Adrenal gland (tissue), 12 donors: ENCODE measurements around the gene ABHD3. TPM values are rescaled to one million over a fixed set of nuclear protein-coding genes. Genes with fewer than 3 reads are reported as not detected.

ENCODE experiments used
- DNase-seq, 7 donors: peaks; one replicate each; pipeline ENCODE4 v3.0.0-alpha.2; 2019 to 2020
- H3K27ac ChIP-seq, 5 donors: fragments of 200-600 bp; sonication (generic) in 4 of 5; 1 replicate in 3 of 5; 2 replicates in 2 of 5; pipeline versions ENCODE4 v1.5.1 to v1.8.0; 2016 to 2020; ENCODE audit warnings: mild to moderate bottlenecking in 1 of 5
- H3K27me3 ChIP-seq: fragments of 200-600 bp; 2 replicates; pipeline ENCODE4 v1.8.0; 2021
- H3K36me3 ChIP-seq, 2 donors: fragments of 200-600 bp; replicated peaks in 1 of 2; 1 replicate in 1 of 2; 2 replicates in 1 of 2; pipeline versions ENCODE4 v1.5.1 to v1.8.0; 2018 to 2022
- H3K4me1 ChIP-seq, 2 donors: fragments of 200-600 bp; replicated peaks in 1 of 2; 1 replicate in 1 of 2; 2 replicates in 1 of 2; pipeline versions ENCODE4 v1.5.1 to v1.8.0; 2018 to 2021
- H3K4me3 ChIP-seq, 4 donors: fragments of 200-600 bp; sonication (generic) in 3 of 4; one replicate each; pipeline ENCODE4 v1.5.1; 2016 to 2018
- H3K9me3 ChIP-seq, 3 donors: fragments of 200-600 bp; sonication (generic) in 1 of 3; replicated peaks in 1 of 3; 1 replicate in 2 of 3; 2 replicates in 1 of 3; pipeline versions ENCODE4 v1.5.1 to v1.8.0; 2016 to 2021
- CTCF ChIP-seq, 6 experiments: fragments of 450-650 bp in 4 of 6; fragments of 200-600 bp in 2 of 6; sonication (generic) in 1 of 6; IDR thresholded peaks; 1 replicate in 5 of 6; 2 replicates in 1 of 6; pipeline versions ENCODE4 v1.5.1 to v1.8.0; 2016 to 2021; ENCODE audit warnings: antibody characterized with exemption in 6 of 6, mild to moderate bottlenecking in 2 of 6, moderate library complexity in 1 of 6
- POLR2A ChIP-seq, 2 donors: fragments of 450-650 bp; IDR thresholded peaks; one replicate each; pipeline ENCODE4 v1.6.1; 2017; ENCODE audit warnings: antibody characterized with exemption in 2 of 2, mild to moderate bottlenecking in 2 of 2, moderate library complexity in 1 of 2
- WGBS, 4 donors: extraction: QIAGEN DNeasy Blood & Tissue Kit in 2 of 4; methylation state at CpG; one replicate each; pipeline versions ENCODE4 v1.1.5 to v1.1.7; 2013 to 2017; 5-methylcytosine and 5-hydroxymethylcytosine counted together
- intact Hi-C, 2 donors: fragments of 100-400 bp; cut with DNase I; formaldehyde crosslinking; loops; one replicate each; pipeline versions ENCODE4 v1.14.1 to v1.15.0; 2022 to 2023
- polyA plus RNA-seq, 3 donors: library from polyadenylated mRNA; stranded (reverse); fragments of 200-250 nt in 2 of 3; fragments of 350-450 nt in 1 of 3; fragmentation: Illumina TruSeq in 1 of 3; extraction: RNeasy Lipid Tissue Mini Kit (QIAGEN cat#74804) in 1 of 3; gene quantifications; one replicate each; pipeline ENCODE4 v1.2.3, GENCODE V29; 2013 to 2014
- total RNA-seq, 9 donors: library from RNA; depleted of rRNA in 4 of 9; stranded (reverse); fragments of >200 nt in 4 of 9; fragments of 120-200 nt in 1 of 9; fragmentation: NEBNext Ultra II Directional in 1 of 9; extraction: Animal tissue kit (Norgen Biotek cat#: 25700) in 1 of 9; gene quantifications; one replicate each; pipeline versions ENCODE4 v1.1.0 to v1.2.4, GENCODE V29; 2013 to 2023
- donor health status: healthy with polysubstance abuse.
- donor health status: Bipolar disorder and iron deficiency.
- donor health status: DM: yes; HTN: yes; CAD: no.
- donor health status: DM: no; HTN: no; CAD: no.
- donor health status: DM: no; HTN: no; CAD: no.
- donor health status: DM: yes; HTN: yes; CAD: no.

The ABHD3 gene
- total and polyA plus RNA-seq, 12 donors = 2.6 to 25.2 (median 10.4) TPM

- DNase-seq = no peak
- intact Hi-C loops = loop anchor here in 1 of 2 donors (10.0 kb wide), 1 partner anchor 50 kb away; no protein-coding TSS in a partner anchor
- peaks cover 10 to 36% of the 10 kb centered on the region in 2 donors for H3K4me1 ChIP-seq
Observed at GRCh38 chr18:21745231-21745630, 40.7 kb upstream of the ABHD3 start.

GRCh38 chr18:21743166-21743832 lies 38.7 kb upstream of the ABHD3 start:
- intact Hi-C loops = loop anchor here in 1 of 2 donors (10.0 kb wide), 1 partner anchor 52 kb away; no protein-coding TSS in a partner anchor
- Histone ChIP-seq H3K4me1 (peaks cover 10 to 38% of the 10 kb centered on the region in 2 donors), H3K36me3 (no peaks in the 10 kb centered on the region), H3K27me3 (no peaks in the 10 kb centered on the region), H3K9me3 (no peaks in the 10 kb centered on the region), H3K27ac (no peak overlapping the region), H3K4me3 (no peak overlapping the region)
- WGBS, 4 donors = 78 to 90% (median 85%) methylated on average over 7 of the region's 7 CpGs
- no peak for DNase-seq
- TF ChIP-seq POLR2A (IDR thresholded peaks at IDR 0.05) (no peak), CTCF (IDR thresholded peaks at IDR 0.05) (no peak)

More at GRCh38 chr18:21745231-21745630, 40.7 kb upstream of the ABHD3 start:
- TF ChIP-seq CTCF (IDR thresholded peaks at IDR 0.05) (no peak), POLR2A (IDR thresholded peaks at IDR 0.05) (no peak)
- 89 to 97% (median 94%) methylated on average over 5 of the region's 5 CpGs for WGBS, 4 donors
- no peaks in the 10 kb centered on the region for H3K27me3 ChIP-seq
- H3K27ac ChIP-seq = no peak overlapping the region
- H3K4me3 ChIP-seq = no peak overlapping the region
- H3K9me3 ChIP-seq = no peaks in the 10 kb centered on the region
- no peaks in the 10 kb centered on the region for H3K36me3 ChIP-seq

GRCh38 chr18:21742315-21742687 lies 37.7 kb upstream of the ABHD3 start:
- Histone ChIP-seq H3K27ac (no peak overlapping the region), H3K27me3 (no peaks in the 10 kb centered on the region), H3K36me3 (no peaks in the 10 kb centered on the region), H3K4me1 (peaks cover 7 to 30% of the 10 kb centered on the region in 2 donors), H3K9me3 (no peaks in the 10 kb centered on the region), H3K4me3 (peak overlapping the region in 1 of 4 donors; percentile 95)
- DNase-seq = peak in 1 of 7 donors; percentile 11
- TF ChIP-seq POLR2A (IDR thresholded peaks at IDR 0.05) (no peak), CTCF (IDR thresholded peaks at IDR 0.05) (no peak)
- 36 to 50% (median 45%) methylated on average over 5 of the region's 5 CpGs for WGBS, 4 donors
- intact Hi-C loops = loop anchor here in 1 of 2 donors (10.0 kb wide), 1 partner anchor 52 kb away; no protein-coding TSS in a partner anchor

- no peak for TF ChIP-seq CTCF (IDR thresholded peaks at IDR 0.05)
- TF ChIP-seq POLR2A (IDR thresholded peaks at IDR 0.05) = no peak
- Histone ChIP-seq H3K4me1 (peaks cover 7 to 25% of the 10 kb centered on the region in 2 donors), H3K27me3 (no peaks in the 10 kb centered on the region), H3K4me3 (peak overlapping the region; percentile 5 to 95 (median 66)), H3K27ac (peak overlapping the region in 3 of 5 donors; percentile 95 to 98 (median 97)), H3K36me3 (no peaks in the 10 kb centered on the region), H3K9me3 (no peaks in the 10 kb centered on the region)
- DNase-seq = peak; percentile 19 to 57 (median 43)
- WGBS, 4 donors = 0 to 2% (median 1%) methylated on average over 42 to 49 of the region's 49 CpGs
- intact Hi-C loops = loop anchor here in 1 of 2 donors (10.0 kb wide), 1 partner anchor 53 kb away; no protein-coding TSS in a partner anchor
Observed at GRCh38 chr18:21741562-21742314, 37.2 kb upstream of the ABHD3 start.
